Prostate gland (tissue), 2 donors: ENCODE results near the gene TMEM198. TPM values are rescaled to one million over a fixed set of nuclear protein-coding genes. Genes with fewer than 3 reads are reported as not detected.

ENCODE experiments used
- DNase-seq: peaks from one replicate; pipeline ENCODE4 v3.0.0-alpha.2; 2019; ENCODE audit warnings: low spot score
- H3K27ac ChIP-seq, 2 donors: fragments of 200-600 bp; sonication (generic); 2 replicates each; pipeline ENCODE4 v1.5.1; 2017 to 2019
- H3K27me3 ChIP-seq: fragments of 200-600 bp; sonication (generic); replicated peaks from 2 replicates; pipeline ENCODE4 v1.5.1; 2019; ENCODE audit not compliant: insufficient read depth
- H3K36me3 ChIP-seq, 2 donors: fragments of 200-600 bp; sonication (generic); 1 replicate in 1 of 2; 2 replicates in 1 of 2; pipeline versions ENCODE4 v1.5.1 to v1.8.1; 2017 to 2019
- H3K4me1 ChIP-seq: fragments of 200-600 bp; sonication (generic); replicated peaks from 2 replicates; pipeline ENCODE4 v1.5.1; 2019
- H3K4me3 ChIP-seq, 2 donors: fragments of 200-600 bp; sonication (generic); 2 replicates each; pipeline ENCODE4 v1.5.1; 2017 to 2019
- H3K9me3 ChIP-seq: fragments of 200-600 bp; sonication (generic); 2 replicates; pipeline ENCODE4 v1.5.1; 2017
- CTCF ChIP-seq, 4 experiments: fragments of 200-600 bp in 2 of 4; fragments of 450-650 bp in 2 of 4; sonication (generic) in 2 of 4; IDR thresholded peaks; 1 replicate in 3 of 4; 2 replicates in 1 of 4; pipeline ENCODE4 v1.5.1; 2016 to 2019; ENCODE audit warnings: antibody characterized with exemption in 4 of 4, mild to moderate bottlenecking in 2 of 4, moderate library complexity in 2 of 4
- POLR2A ChIP-seq: fragments of 450-650 bp; IDR thresholded peaks from one replicate; pipeline ENCODE4 v1.6.1; 2016; ENCODE audit warnings: antibody characterized with exemption, mild to moderate bottlenecking
- POLR2AphosphoS5 ChIP-seq: sonication (generic); formaldehyde crosslinking; IDR thresholded peaks from one replicate; pipeline ENCODE4 v1.6.1; 2017; ENCODE audit warnings: antibody characterized with exemption
- WGBS: methylation state at CpG from one replicate; pipeline ENCODE4 v1.1.5; 2018; 5-methylcytosine and 5-hydroxymethylcytosine counted together
- intact Hi-C: fragments of 100-400 bp; cut with DNase I; formaldehyde crosslinking; loops from one replicate; pipeline ENCODE4 v1.14.2; 2022
- total RNA-seq, 2 donors: library from RNA; depleted of rRNA; stranded (reverse); fragments of >200 nt; gene quantifications; one replicate each; pipeline ENCODE4 v1.1.0, GENCODE V29; 2016

The TMEM198 gene
- total RNA-seq, 2 donors from 2014 or later, result 5.7 to 11.5 TPM

DNA sequence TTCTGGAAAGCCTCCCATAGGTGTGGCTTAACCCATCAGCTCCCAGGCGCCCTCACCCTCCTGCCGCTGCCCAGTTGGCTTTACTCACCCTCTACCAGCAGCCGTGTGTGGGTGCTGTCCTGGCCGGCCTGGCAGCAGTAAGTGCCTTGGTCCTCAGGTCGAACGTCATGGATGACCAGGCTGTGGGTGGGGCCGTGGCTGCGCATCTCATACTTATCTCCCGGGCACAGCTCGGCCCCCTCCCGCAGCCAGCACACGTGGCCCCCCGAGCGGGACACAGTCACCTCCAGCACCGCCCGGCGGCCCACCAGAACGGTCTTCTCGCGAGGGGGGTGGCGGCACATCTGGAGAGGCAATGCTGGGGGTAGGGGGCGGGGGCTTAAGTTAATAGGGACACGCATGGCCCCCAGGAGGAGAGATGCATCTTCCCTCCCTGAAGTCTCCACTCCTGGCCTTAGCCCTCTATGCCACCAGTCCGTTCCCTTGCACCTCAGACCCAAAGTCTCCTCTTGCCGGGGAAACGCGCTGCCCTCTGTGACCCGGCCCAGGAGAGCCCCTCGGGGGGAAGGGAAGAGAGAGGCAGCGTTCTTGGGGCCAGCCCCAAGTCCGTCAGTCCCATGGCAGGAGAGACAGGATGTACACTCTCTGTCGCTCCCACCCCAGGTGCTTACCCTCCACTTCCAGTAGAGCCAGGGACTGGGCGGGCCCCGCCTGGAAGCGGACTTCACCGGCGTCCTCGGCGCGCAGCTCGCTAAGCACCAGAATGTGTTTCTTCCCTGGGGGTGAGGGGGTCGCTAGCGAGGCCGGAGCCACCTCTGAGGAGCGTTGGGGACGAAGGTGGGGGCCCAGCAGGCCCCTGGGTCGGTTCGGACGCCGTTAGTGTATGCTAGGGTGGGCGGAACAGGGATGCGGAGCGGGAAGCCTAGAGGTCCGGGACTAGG is 7.9 kb downstream of the TMEM198 start:
- WGBS, result 9% methylated on average over 48 of the region's 54 CpGs
- DNase-seq, result no peak
- Histone ChIP-seq H3K27ac (peak overlapping the region; percentile 77 to 81), H3K9me3 (no peaks in the 10 kb centered on the region), H3K4me1 (peaks cover 11% of the 10 kb centered on the region), H3K36me3 (no peaks in the 10 kb centered on the region), H3K27me3 (no peaks in the 10 kb centered on the region), H3K4me3 (peak overlapping the region; percentile 50 to 66)
- TF ChIP-seq CTCF (IDR thresholded peaks at IDR 0.05) (no peak), POLR2AphosphoS5 (no peak), POLR2A (no peak)
- intact Hi-C loops, result no loop called here

DNA sequence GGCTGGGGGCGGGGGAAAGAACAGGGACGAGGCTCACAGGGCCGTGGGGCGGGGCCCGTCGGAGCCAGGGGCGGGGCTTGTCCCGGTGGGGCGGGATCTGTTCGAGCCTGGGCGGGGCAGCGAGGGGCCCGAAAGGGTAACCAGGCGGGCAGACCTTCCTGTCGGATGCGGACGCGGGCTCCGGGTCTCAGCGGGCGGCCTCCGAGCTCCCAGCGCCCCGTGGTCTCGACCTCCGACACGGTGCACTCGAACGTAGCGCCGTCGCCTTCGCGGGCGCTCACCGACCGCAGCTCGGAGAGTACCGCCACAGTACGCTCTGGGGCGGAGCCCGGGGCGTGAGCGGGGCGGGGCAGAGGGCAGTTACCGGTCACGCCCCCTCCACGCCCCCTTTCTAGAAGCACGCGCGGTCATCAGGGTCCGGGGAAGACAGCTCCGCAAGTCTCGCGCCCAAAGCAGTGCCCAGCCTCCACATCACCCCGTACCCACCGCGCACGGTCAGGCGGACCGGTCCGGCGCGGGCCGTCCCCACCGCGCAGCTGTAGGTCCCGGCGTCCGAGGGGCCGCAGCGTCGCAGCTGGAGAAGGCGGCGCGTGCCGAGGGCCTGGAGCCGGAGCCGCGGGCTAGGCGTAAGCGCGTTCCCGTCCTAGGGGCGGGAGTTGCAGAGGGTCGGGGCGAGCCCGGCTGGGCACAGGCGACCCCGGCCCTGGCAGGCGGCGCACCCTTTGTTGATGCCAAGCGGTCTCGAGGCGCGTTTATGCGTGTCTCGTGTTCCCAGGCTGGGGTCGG is 8.7 kb downstream of the TMEM198 start:
- Histone ChIP-seq H3K27ac (peak overlapping the region; percentile 77 to 81), H3K27me3 (no peaks in the 10 kb centered on the region), H3K9me3 (no peaks in the 10 kb centered on the region), H3K4me3 (peak overlapping the region; percentile 50 to 66), H3K36me3 (no peaks in the 10 kb centered on the region), H3K4me1 (peaks cover 11% of the 10 kb centered on the region)
- TF ChIP-seq POLR2AphosphoS5 (peak; percentile 75), POLR2A (peak; percentile 44), CTCF (IDR thresholded peaks at IDR 0.05) (no peak)
- under 1% methylated on average over 50 of the region's 99 CpGs for WGBS
- intact Hi-C loops, result no loop called here
- DNase-seq, result peak; percentile 87

DNA sequence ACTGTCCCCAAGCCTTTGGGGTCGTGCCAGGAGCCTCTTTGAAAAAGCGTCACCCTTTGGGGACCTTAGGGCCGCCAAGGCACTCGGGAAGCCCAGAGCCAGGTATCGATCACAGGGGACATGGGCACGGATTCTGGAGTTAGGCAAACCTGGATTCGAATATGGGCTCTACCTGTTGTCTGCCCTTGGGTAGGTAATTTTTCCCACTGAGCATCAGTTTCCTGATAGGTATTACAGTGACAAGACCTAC is 9.3 kb downstream of the TMEM198 start:
- no peaks in the 10 kb centered on the region for H3K27me3 ChIP-seq
- WGBS, result 19% methylated on average over 7 of the region's 7 CpGs
- H3K4me1 ChIP-seq, result peaks cover 11% of the 10 kb centered on the region
- no peaks in the 10 kb centered on the region for H3K9me3 ChIP-seq
- TF ChIP-seq CTCF (IDR thresholded peaks at IDR 0.05) (no peak), POLR2AphosphoS5 (no peak)
- H3K36me3 ChIP-seq, result no peaks in the 10 kb centered on the region
- DNase-seq, result no peak
- H3K27ac ChIP-seq, result peak overlapping the region; percentile 77 to 81
- intact Hi-C loops, result no loop called here
- peak overlapping the region; percentile 50 to 66 for H3K4me3 ChIP-seq

- H3K36me3 ChIP-seq, result no peaks in the 10 kb centered on the region
- H3K9me3 ChIP-seq, result no peaks in the 10 kb centered on the region
- H3K27me3 ChIP-seq, result no peaks in the 10 kb centered on the region
- no peak for DNase-seq
- 74% methylated on average over 12 of the region's 12 CpGs for WGBS
- H3K4me1 ChIP-seq, result peaks cover 11% of the 10 kb centered on the region
- no peak overlapping the region for H3K27ac ChIP-seq
- intact Hi-C loops, result no loop called here
- TF ChIP-seq POLR2A, result no peak
- no peak for TF ChIP-seq CTCF (IDR thresholded peaks at IDR 0.05)
- no peak for TF ChIP-seq POLR2AphosphoS5
- H3K4me3 ChIP-seq, result no peak overlapping the region
Observed at GRCh38 chr2:219553463-219553963, 9.7 kb downstream of the TMEM198 start.
